GM23338 (cell line): Measurements from ENCODE around the gene ADORA1. TPM values are rescaled to one million over a fixed set of nuclear protein-coding genes. Genes with fewer than 3 reads are reported as not detected.

Experiments used
- ATAC-seq: fragments of 200-7000 bp; cut with Tn5 transposase; 3 replicates; pipeline ENCODE4 v1.9.1; 2020
- DNase-seq: peaks from one replicate; pipeline ENCODE4 v3.0.0-alpha.2; 2015; ENCODE audit warnings: low spot score
- H2AFZ ChIP-seq: fragments of 200-600 bp; sonication (generic); 2 replicates; pipeline ENCODE4 v1.8.0; 2016; ENCODE audit warnings: antibody characterized with exemption, mild to moderate bottlenecking, moderate library complexity
- H3F3A ChIP-seq: fragments of 200-600 bp; sonication (generic); replicated peaks from 2 replicates; pipeline ENCODE4 v1.8.0; 2017; ENCODE audit warnings: antibody characterized with exemption, mixed run types, low read depth
- H3K27ac ChIP-seq: fragments of 200-600 bp; sonication (generic); 2 replicates; pipeline ENCODE4 v1.6.1; 2016; ENCODE audit warnings: low read depth
- H3K27me3 ChIP-seq: fragments of 200-600 bp; sonication (generic); 2 replicates; pipeline ENCODE4 v1.8.0; 2016; ENCODE audit warnings: mild to moderate bottlenecking, mixed run types, moderate library complexity; ENCODE audit not compliant: insufficient read depth
- H3K36me3 ChIP-seq: fragments of 200-600 bp; sonication (generic); 2 replicates; pipeline ENCODE4 v1.8.0; 2016; ENCODE audit warnings: mild to moderate bottlenecking; ENCODE audit not compliant: insufficient read depth
- H3K4me1 ChIP-seq: fragments of 200-600 bp; sonication (generic); 2 replicates; pipeline ENCODE4 v1.8.0; 2016; ENCODE audit warnings: mild to moderate bottlenecking, moderate library complexity; ENCODE audit not compliant: insufficient read depth
- H3K4me2 ChIP-seq: fragments of 200-600 bp; sonication (generic); 2 replicates; pipeline ENCODE4 v1.7.1; 2017; ENCODE audit warnings: mixed run types
- H3K4me3 ChIP-seq: fragments of 200-600 bp; sonication (generic); 2 replicates; pipeline ENCODE4 v1.6.1; 2016; ENCODE audit warnings: mixed run types
- H3K79me2 ChIP-seq: fragments of 200-600 bp; sonication (generic); replicated peaks from 2 replicates; pipeline ENCODE4 v1.8.0; 2017; ENCODE audit warnings: mild to moderate bottlenecking; ENCODE audit not compliant: insufficient read depth
- H3K9me2 ChIP-seq: fragments of 200-600 bp; sonication (generic); 2 replicates; pipeline ENCODE4 v1.8.0; 2017; ENCODE audit not compliant: insufficient read depth
- H4K20me1 ChIP-seq: fragments of 200-600 bp; sonication (generic); replicated peaks from 2 replicates; pipeline ENCODE4 v1.8.0; 2017; ENCODE audit warnings: mild to moderate bottlenecking; ENCODE audit not compliant: insufficient read depth
- H3K27ac Mint-ChIP-seq: 2 replicates; pipeline ENCODE4 v1.8.0; 2020; ENCODE audit warnings: inconsistent platforms, mild to moderate bottlenecking, moderate library complexity, mixed read lengths
- H3K27me3 Mint-ChIP-seq: 3 replicates; pipeline ENCODE4 v1.8.0; 2022; ENCODE audit warnings: low read depth, mild to moderate bottlenecking, moderate library complexity, mixed read lengths, inconsistent platforms; ENCODE audit not compliant: insufficient read depth, poor library complexity
- H3K36me3 Mint-ChIP-seq: 3 replicates; pipeline ENCODE4 v1.8.0; 2021; ENCODE audit warnings: low read depth, mild to moderate bottlenecking, inconsistent platforms, moderate library complexity, mixed read lengths
- H3K4me1 Mint-ChIP-seq: 3 replicates; pipeline ENCODE4 v1.8.0; 2020; ENCODE audit warnings: mild to moderate bottlenecking, inconsistent platforms, mixed read lengths
- H3K4me3 Mint-ChIP-seq: 3 replicates; pipeline ENCODE4 v1.8.0; 2021; ENCODE audit warnings: moderate library complexity, mild to moderate bottlenecking, inconsistent platforms, mixed read lengths
- H3K9me3 Mint-ChIP-seq: 3 replicates; pipeline ENCODE4 v1.8.0; 2020; ENCODE audit warnings: moderate library complexity, mild to moderate bottlenecking, inconsistent platforms, mixed read lengths
- EZH2phosphoT487 ChIP-seq: fragments of 200-600 bp; sonication (generic); IDR thresholded peaks from one replicate; pipeline ENCODE4 v1.8.1; 2018; ENCODE audit warnings: antibody characterized with exemption; ENCODE audit not compliant: unreplicated experiment
- POLR2AphosphoS5 ChIP-seq: IDR thresholded peaks from 2 replicates; pipeline ENCODE4 v1.6.1; 2016; ENCODE audit warnings: antibody characterized with exemption, low read depth
- STAT1 ChIP-seq: IDR thresholded peaks from one replicate; pipeline ENCODE4 v1.6.1; 2016; ENCODE audit warnings: antibody characterized with exemption; ENCODE audit not compliant: unreplicated experiment
- ZNF114 ChIP-seq: fragments of 250-450 bp; sonication (Bioruptor Pico); IDR thresholded peaks from 2 replicates; pipeline ENCODE4 v1.5.0; 2020; ENCODE audit warnings: mild to moderate bottlenecking, moderate library complexity
- polyA plus RNA-seq: library from polyadenylated mRNA; unstranded; fragments of >200 nt; fragmentation: Nextera tagmentation; extraction: Ambion mirVana; gene quantifications from 2 replicates; pipeline ENCODE4 v1.2.1, GENCODE V29; 2016
- total RNA-seq: library from RNA; depleted of rRNA; stranded (reverse); fragments of >200 nt; shearing (Covaris generic); gene quantifications from 2 replicates; pipeline ENCODE4 v1.2.3, GENCODE V29; 2014
- TF ChIP-seq, protein P1 (sequence below): fragments of 250-450 bp; sonication (Bioruptor Pico); IDR thresholded peaks from 2 replicates; pipeline ENCODE4 v1.5.0; 2020; ENCODE audit warnings: mild to moderate bottlenecking, moderate library complexity
- TF ChIP-seq, protein P2 (sequence below): IDR thresholded peaks from one replicate; pipeline ENCODE4 v1.6.1; 2018; ENCODE audit warnings: antibody characterized with exemption; ENCODE audit not compliant: unreplicated experiment
- TF ChIP-seq, protein P3 (sequence below): IDR thresholded peaks from 2 replicates; pipeline ENCODE4 v1.6.1; 2016; ENCODE audit warnings: antibody characterized with exemption
- TF ChIP-seq, protein P4 (sequence below), 2 experiments: fragments of 200-600 bp in 1 of 2; sonication (generic) in 1 of 2; conservative IDR thresholded peaks; 2 replicates each; pipeline versions ENCODE4 v1.5.1 to v1.6.1; 2016 to 2017; ENCODE audit warnings: antibody characterized with exemption in 2 of 2, low read depth in 2 of 2, mild to moderate bottlenecking in 2 of 2, moderate library complexity in 1 of 2

Gene ADORA1
- total and polyA plus RNA-seq, 2 experiments from 2014 or later = 0.63 to 1.8 TPM

DNA sequence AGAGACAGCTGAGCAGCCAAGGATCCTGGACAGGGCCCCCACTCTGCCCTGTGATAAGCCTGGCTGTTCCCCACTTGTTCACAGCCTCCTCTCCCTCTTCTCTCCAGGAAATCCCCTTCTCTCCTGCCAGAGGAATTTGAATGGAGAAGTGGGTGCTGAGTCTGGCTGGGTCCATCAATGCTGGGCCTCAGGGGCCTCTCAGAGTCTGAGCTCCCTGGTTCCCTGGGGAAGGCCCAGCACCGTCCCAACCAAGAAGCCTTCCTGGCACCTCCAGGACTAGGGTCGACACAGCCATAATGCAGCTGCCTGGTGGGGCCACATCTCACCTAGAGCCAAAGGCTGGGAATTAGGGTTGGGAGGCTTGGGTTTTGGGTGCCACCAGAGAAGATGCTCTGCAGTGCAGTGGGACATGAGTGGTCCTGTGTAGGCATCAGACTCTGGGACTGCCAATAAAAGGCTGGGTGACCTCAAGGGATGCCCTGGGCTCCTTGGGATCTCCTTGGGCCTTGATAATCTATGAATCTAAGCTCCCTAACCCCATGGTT is 45.6 kb downstream of the ADORA1 start (continued):
- TF ChIP-seq, protein P1, sequence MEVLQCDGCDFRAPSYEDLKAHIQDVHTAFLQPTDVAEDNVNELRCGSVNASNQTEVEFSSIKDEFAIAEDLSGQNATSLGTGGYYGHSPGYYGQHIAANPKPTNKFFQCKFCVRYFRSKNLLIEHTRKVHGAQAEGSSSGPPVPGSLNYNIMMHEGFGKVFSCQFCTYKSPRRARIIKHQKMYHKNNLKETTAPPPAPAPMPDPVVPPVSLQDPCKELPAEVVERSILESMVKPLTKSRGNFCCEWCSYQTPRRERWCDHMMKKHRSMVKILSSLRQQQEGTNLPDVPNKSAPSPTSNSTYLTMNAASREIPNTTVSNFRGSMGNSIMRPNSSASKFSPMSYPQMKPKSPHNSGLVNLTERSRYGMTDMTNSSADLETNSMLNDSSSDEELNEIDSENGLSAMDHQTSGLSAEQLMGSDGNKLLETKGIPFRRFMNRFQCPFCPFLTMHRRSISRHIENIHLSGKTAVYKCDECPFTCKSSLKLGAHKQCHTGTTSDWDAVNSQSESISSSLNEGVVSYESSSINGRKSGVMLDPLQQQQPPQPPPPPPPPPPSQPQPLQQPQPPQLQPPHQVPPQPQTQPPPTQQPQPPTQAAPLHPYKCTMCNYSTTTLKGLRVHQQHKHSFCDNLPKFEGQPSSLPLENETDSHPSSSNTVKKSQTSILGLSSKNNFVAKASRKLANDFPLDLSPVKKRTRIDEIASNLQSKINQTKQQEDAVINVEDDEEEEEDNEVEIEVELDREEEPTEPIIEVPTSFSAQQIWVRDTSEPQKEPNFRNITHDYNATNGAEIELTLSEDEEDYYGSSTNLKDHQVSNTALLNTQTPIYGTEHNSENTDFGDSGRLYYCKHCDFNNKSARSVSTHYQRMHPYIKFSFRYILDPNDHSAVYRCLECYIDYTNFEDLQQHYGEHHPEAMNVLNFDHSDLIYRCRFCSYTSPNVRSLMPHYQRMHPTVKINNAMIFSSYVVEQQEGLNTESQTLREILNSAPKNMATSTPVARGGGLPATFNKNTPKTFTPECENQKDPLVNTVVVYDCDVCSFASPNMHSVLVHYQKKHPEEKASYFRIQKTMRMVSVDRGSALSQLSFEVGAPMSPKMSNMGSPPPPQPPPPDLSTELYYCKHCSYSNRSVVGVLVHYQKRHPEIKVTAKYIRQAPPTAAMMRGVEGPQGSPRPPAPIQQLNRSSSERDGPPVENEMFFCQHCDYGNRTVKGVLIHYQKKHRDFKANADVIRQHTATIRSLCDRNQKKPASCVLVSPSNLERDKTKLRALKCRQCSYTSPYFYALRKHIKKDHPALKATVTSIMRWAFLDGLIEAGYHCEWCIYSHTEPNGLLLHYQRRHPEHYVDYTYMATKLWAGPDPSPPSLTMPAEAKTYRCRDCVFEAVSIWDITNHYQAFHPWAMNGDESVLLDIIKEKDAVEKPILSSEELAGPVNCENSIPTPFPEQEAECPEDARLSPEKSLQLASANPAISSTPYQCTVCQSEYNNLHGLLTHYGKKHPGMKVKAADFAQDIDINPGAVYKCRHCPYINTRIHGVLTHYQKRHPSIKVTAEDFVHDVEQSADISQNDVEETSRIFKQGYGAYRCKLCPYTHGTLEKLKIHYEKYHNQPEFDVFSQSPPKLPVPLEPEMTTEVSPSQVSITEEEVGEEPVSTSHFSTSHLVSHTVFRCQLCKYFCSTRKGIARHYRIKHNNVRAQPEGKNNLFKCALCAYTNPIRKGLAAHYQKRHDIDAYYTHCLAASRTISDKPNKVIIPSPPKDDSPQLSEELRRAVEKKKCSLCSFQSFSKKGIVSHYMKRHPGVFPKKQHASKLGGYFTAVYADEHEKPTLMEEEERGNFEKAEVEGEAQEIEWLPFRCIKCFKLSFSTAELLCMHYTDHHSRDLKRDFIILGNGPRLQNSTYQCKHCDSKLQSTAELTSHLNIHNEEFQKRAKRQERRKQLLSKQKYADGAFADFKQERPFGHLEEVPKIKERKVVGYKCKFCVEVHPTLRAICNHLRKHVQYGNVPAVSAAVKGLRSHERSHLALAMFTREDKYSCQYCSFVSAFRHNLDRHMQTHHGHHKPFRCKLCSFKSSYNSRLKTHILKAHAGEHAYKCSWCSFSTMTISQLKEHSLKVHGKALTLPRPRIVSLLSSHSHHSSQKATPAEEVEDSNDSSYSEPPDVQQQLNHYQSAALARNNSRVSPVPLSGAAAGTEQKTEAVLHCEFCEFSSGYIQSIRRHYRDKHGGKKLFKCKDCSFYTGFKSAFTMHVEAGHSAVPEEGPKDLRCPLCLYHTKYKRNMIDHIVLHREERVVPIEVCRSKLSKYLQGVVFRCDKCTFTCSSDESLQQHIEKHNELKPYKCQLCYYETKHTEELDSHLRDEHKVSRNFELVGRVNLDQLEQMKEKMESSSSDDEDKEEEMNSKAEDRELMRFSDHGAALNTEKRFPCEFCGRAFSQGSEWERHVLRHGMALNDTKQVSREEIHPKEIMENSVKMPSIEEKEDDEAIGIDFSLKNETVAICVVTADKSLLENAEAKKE (CRISPR knock-in tag) = no peak
- TF ChIP-seq, protein P2, sequence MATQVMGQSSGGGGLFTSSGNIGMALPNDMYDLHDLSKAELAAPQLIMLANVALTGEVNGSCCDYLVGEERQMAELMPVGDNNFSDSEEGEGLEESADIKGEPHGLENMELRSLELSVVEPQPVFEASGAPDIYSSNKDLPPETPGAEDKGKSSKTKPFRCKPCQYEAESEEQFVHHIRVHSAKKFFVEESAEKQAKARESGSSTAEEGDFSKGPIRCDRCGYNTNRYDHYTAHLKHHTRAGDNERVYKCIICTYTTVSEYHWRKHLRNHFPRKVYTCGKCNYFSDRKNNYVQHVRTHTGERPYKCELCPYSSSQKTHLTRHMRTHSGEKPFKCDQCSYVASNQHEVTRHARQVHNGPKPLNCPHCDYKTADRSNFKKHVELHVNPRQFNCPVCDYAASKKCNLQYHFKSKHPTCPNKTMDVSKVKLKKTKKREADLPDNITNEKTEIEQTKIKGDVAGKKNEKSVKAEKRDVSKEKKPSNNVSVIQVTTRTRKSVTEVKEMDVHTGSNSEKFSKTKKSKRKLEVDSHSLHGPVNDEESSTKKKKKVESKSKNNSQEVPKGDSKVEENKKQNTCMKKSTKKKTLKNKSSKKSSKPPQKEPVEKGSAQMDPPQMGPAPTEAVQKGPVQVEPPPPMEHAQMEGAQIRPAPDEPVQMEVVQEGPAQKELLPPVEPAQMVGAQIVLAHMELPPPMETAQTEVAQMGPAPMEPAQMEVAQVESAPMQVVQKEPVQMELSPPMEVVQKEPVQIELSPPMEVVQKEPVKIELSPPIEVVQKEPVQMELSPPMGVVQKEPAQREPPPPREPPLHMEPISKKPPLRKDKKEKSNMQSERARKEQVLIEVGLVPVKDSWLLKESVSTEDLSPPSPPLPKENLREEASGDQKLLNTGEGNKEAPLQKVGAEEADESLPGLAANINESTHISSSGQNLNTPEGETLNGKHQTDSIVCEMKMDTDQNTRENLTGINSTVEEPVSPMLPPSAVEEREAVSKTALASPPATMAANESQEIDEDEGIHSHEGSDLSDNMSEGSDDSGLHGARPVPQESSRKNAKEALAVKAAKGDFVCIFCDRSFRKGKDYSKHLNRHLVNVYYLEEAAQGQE = no peak

DNA sequence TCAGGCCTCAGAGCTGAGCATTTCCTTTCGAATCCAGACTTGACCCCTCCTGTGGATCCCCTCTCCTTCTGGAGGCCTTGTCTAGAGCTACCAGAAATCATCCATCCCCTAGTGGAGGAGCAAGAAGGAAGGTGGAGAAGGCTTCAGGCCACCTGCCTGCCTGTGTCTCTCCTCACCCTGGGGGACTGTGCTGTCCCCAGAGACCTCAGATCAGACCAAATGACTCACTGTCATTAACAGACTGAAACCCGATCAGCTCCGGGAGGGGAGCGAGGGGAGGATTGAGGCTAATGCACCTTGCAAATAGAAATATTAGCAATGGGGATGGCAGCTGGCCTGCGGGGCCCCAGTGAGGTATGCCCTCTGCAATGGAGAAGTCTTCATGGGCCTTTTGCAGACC is 46.0 kb downstream of the ADORA1 start:
- no peak overlapping the region for H3K4me3 ChIP-seq
- no peaks in the 10 kb centered on the region for H3K36me3 ChIP-seq
- H3F3A ChIP-seq = no peaks in the 10 kb centered on the region
- H3K79me2 ChIP-seq = no peaks in the 10 kb centered on the region
- Mint-ChIP-seq H3K27me3 (peaks cover 16% of the 10 kb centered on the region), H3K9me3 (no peaks in the 10 kb centered on the region), H3K36me3 (no peaks in the 10 kb centered on the region), H3K27ac (no peak overlapping the region), H3K4me1 (peaks cover 13% of the 10 kb centered on the region), H3K4me3 (no peak overlapping the region)
- no peak overlapping the region for H2AFZ ChIP-seq
- H3K27me3 ChIP-seq = no peaks in the 10 kb centered on the region
- H3K4me2 ChIP-seq = no peak overlapping the region
- no peaks in the 10 kb centered on the region for H3K9me2 ChIP-seq
- no peak overlapping the region for H3K27ac ChIP-seq
- DNase-seq = no peak
- no peak for ATAC-seq
- H4K20me1 ChIP-seq = no peaks in the 10 kb centered on the region
- no peaks in the 10 kb centered on the region; the same call in 1 of the 2 replicates for H3K4me1 ChIP-seq
- TF ChIP-seq, protein P3, sequence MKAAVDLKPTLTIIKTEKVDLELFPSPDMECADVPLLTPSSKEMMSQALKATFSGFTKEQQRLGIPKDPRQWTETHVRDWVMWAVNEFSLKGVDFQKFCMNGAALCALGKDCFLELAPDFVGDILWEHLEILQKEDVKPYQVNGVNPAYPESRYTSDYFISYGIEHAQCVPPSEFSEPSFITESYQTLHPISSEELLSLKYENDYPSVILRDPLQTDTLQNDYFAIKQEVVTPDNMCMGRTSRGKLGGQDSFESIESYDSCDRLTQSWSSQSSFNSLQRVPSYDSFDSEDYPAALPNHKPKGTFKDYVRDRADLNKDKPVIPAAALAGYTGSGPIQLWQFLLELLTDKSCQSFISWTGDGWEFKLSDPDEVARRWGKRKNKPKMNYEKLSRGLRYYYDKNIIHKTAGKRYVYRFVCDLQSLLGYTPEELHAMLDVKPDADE = no peak
- TF ChIP-seq ZNF114 (CRISPR knock-in tag) (no peak), EZH2phosphoT487 (no peak), STAT1 (no peak), POLR2AphosphoS5 (no peak)
- TF ChIP-seq, protein P2 = no peak
- TF ChIP-seq, protein P4, sequence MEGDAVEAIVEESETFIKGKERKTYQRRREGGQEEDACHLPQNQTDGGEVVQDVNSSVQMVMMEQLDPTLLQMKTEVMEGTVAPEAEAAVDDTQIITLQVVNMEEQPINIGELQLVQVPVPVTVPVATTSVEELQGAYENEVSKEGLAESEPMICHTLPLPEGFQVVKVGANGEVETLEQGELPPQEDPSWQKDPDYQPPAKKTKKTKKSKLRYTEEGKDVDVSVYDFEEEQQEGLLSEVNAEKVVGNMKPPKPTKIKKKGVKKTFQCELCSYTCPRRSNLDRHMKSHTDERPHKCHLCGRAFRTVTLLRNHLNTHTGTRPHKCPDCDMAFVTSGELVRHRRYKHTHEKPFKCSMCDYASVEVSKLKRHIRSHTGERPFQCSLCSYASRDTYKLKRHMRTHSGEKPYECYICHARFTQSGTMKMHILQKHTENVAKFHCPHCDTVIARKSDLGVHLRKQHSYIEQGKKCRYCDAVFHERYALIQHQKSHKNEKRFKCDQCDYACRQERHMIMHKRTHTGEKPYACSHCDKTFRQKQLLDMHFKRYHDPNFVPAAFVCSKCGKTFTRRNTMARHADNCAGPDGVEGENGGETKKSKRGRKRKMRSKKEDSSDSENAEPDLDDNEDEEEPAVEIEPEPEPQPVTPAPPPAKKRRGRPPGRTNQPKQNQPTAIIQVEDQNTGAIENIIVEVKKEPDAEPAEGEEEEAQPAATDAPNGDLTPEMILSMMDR (conservative IDR thresholded peaks at IDR 0.05; ENCODE audit: low read depth in 2 of 2) = no peak
